H9 (cell line): ENCODE data around the gene OR5AC2. TPM values are rescaled to one million over a fixed set of nuclear protein-coding genes. Genes with fewer than 3 reads are reported as not detected.

Source experiments
- DNase-seq: peaks from one replicate; pipeline ENCODE4 v3.0.0-alpha.2; 2017
- H2AFZ ChIP-seq: one replicate; pipeline ENCODE4 v1.6.1; 2013; ENCODE audit warnings: mild to moderate bottlenecking, low read length, control low read depth, moderate library complexity
- H2AK5ac ChIP-seq: 2 replicates; pipeline ENCODE4 v1.6.1; 2013; ENCODE audit warnings: low read length, control low read depth, mixed read lengths; ENCODE audit not compliant: insufficient read length
- H2BK120ac ChIP-seq: one replicate; pipeline ENCODE4 v1.6.1; 2013; ENCODE audit warnings: low read depth, mild to moderate bottlenecking, low read length, control low read depth, inconsistent platforms; ENCODE audit not compliant: poor library complexity, severe bottlenecking
- H2BK12ac ChIP-seq: 2 replicates; pipeline ENCODE4 v1.6.1; 2013; ENCODE audit warnings: low read length, control low read depth, mixed read lengths, low read depth; ENCODE audit not compliant: insufficient read length
- H2BK15ac ChIP-seq: 2 replicates; pipeline ENCODE4 v1.6.1; 2013; ENCODE audit warnings: low read depth, low read length, control low read depth
- H2BK20ac ChIP-seq: one replicate; pipeline ENCODE4 v1.6.1; 2013; ENCODE audit warnings: low read depth, mild to moderate bottlenecking, low read length, control low read depth, inconsistent platforms; ENCODE audit not compliant: poor library complexity, severe bottlenecking
- H2BK5ac ChIP-seq: 2 replicates; pipeline ENCODE4 v1.6.1; 2013; ENCODE audit warnings: low read length, control low read depth, mixed read lengths; ENCODE audit not compliant: insufficient read length
- H3K14ac ChIP-seq: 2 replicates; pipeline ENCODE4 v1.6.1; 2013; ENCODE audit warnings: low read length, control low read depth; ENCODE audit not compliant: insufficient read depth
- H3K18ac ChIP-seq: 2 replicates; pipeline ENCODE4 v1.6.1; 2013; ENCODE audit warnings: low read depth, mild to moderate bottlenecking, mixed read lengths, low read length, control low read depth; ENCODE audit not compliant: insufficient read length
- H3K23ac ChIP-seq: 2 replicates; pipeline ENCODE4 v1.6.1; 2013; ENCODE audit warnings: low read length, control low read depth, mixed read lengths, low read depth; ENCODE audit not compliant: insufficient read length
- H3K23me2 ChIP-seq: 2 replicates; pipeline ENCODE4 v1.6.1; 2013; ENCODE audit warnings: low read depth, mild to moderate bottlenecking, mixed read lengths, low read length, control low read depth; ENCODE audit not compliant: insufficient read length, poor library complexity, severe bottlenecking
- H3K27ac ChIP-seq: 2 replicates; pipeline ENCODE4 v1.5.1; 2013; ENCODE audit warnings: low read length, control low read depth, mixed read lengths, low read depth; ENCODE audit not compliant: insufficient read length
- H3K27me3 ChIP-seq: 2 replicates; pipeline ENCODE4 v1.6.1; 2013; ENCODE audit warnings: low read length, control low read depth, inconsistent platforms; ENCODE audit not compliant: insufficient read depth
- H3K4ac ChIP-seq: 2 replicates; pipeline ENCODE4 v1.6.1; 2013; ENCODE audit warnings: low read depth, mild to moderate bottlenecking, control low read depth, inconsistent platforms, low read length, moderate library complexity
- H3K4me1 ChIP-seq: 2 replicates; pipeline ENCODE4 v1.6.1; 2013; ENCODE audit warnings: low read length, control low read depth, inconsistent platforms; ENCODE audit not compliant: insufficient read depth
- H3K4me2 ChIP-seq: 2 replicates; pipeline ENCODE4 v1.6.1; 2013; ENCODE audit warnings: low read length, control low read depth, mixed read lengths; ENCODE audit not compliant: insufficient read length, insufficient read depth
- H3K56ac ChIP-seq: 2 replicates; pipeline ENCODE4 v1.6.1; 2013; ENCODE audit warnings: low read depth, mild to moderate bottlenecking, mixed read lengths, low read length, control low read depth; ENCODE audit not compliant: insufficient read length
- H3K79me1 ChIP-seq: 2 replicates; pipeline ENCODE4 v1.6.1; 2013; ENCODE audit warnings: low read depth, mild to moderate bottlenecking, moderate library complexity, low read length, control low read depth, inconsistent platforms; ENCODE audit not compliant: insufficient read depth, poor library complexity, severe bottlenecking
- H3K79me2 ChIP-seq: 2 replicates; pipeline ENCODE4 v1.6.1; 2013; ENCODE audit warnings: low read length, control low read depth, inconsistent platforms; ENCODE audit not compliant: insufficient read depth
- H3K9ac ChIP-seq: 2 replicates; pipeline ENCODE4 v1.6.1; 2013; ENCODE audit warnings: low read length, control low read depth, mixed read lengths; ENCODE audit not compliant: insufficient read length; ENCODE audit errors: extremely low read depth
- H3K9me3 ChIP-seq: one replicate; pipeline ENCODE4 v1.6.1; 2013; ENCODE audit warnings: low read depth, low read length, inconsistent platforms; ENCODE audit not compliant: control insufficient read depth
- H3T11ph ChIP-seq: one replicate; pipeline ENCODE4 v1.6.1; 2013; ENCODE audit warnings: mild to moderate bottlenecking, low read length, control low read depth, inconsistent platforms
- H4K20me1 ChIP-seq: one replicate; pipeline ENCODE4 v1.6.1; 2013; ENCODE audit not compliant: control insufficient read depth, insufficient read length, insufficient read depth
- H4K5ac ChIP-seq: 2 replicates; pipeline ENCODE4 v1.6.1; 2013; ENCODE audit warnings: low read depth, mild to moderate bottlenecking, mixed read lengths, low read length, control low read depth; ENCODE audit not compliant: insufficient read length
- H4K8ac ChIP-seq: replicated peaks from 2 replicates; pipeline ENCODE4 v1.6.1; 2013; ENCODE audit warnings: low read length, control low read depth, mixed read lengths, low read depth; ENCODE audit not compliant: insufficient read length
- H4K91ac ChIP-seq: 2 replicates; pipeline ENCODE4 v1.6.1; 2013; ENCODE audit warnings: low read depth, mild to moderate bottlenecking, moderate library complexity, mixed read lengths, low read length, control low read depth; ENCODE audit not compliant: insufficient read length
- H3K27ac Mint-ChIP-seq, 3 experiments: 2 replicates in 2 of 3; 3 replicates in 1 of 3; pipeline ENCODE4 v1.8.0; 2020 to 2021; ENCODE audit warnings: mixed read lengths in 3 of 3, mild to moderate bottlenecking in 1 of 3, moderate library complexity in 1 of 3
- H3K27me3 Mint-ChIP-seq: 2 replicates; pipeline ENCODE4 v1.8.0; 2021; ENCODE audit warnings: low read depth, mild to moderate bottlenecking, moderate library complexity, mixed read lengths
- H3K36me3 Mint-ChIP-seq, 3 experiments: 2 replicates in 2 of 3; 3 replicates in 1 of 3; pipeline ENCODE4 v1.8.0; 2020 to 2021; ENCODE audit warnings: low read depth in 3 of 3, mixed read lengths in 3 of 3; ENCODE audit not compliant: insufficient read depth in 1 of 3
- H3K4me1 Mint-ChIP-seq, 2 experiments: 2 replicates each; pipeline ENCODE4 v1.8.0; 2020; ENCODE audit warnings: mixed read lengths in 2 of 2
- H3K4me3 Mint-ChIP-seq, 2 experiments: 2 replicates in 1 of 2; 3 replicates in 1 of 2; pipeline ENCODE4 v1.8.0; 2020 to 2021; ENCODE audit warnings: mild to moderate bottlenecking in 2 of 2, mixed read lengths in 2 of 2, moderate library complexity in 1 of 2
- H3K9me3 Mint-ChIP-seq, 2 experiments: 2 replicates in 1 of 2; 3 replicates in 1 of 2; pipeline ENCODE4 v1.8.0; 2020; ENCODE audit warnings: mild to moderate bottlenecking in 2 of 2, mixed read lengths in 2 of 2, moderate library complexity in 1 of 2
- WGBS: extraction: QIAGEN DNeasy Blood & Tissue Kit; methylation state at CpG from one replicate; pipeline ENCODE4 v1.1.7; 2013; ENCODE audit warnings: missing lambda C conversion rate, low lambda C conversion rate, mixed read lengths; ENCODE audit not compliant: insufficient read length; ENCODE audit errors: extremely low coverage; 5-methylcytosine and 5-hydroxymethylcytosine counted together
- total RNA-seq: library from RNA; stranded (reverse); gene quantifications from 2 replicates; pipeline ENCODE4 v1.2.1, GENCODE V29; 2021
- TF ChIP-seq, protein P1 (sequence below): fragments of 200-600 bp; sonication (generic); conservative IDR thresholded peaks from 3 replicates; pipeline ENCODE4 v1.8.0; 2021; ENCODE audit warnings: antibody characterized with exemption, mild to moderate bottlenecking

OR5AC2 gene
- total RNA-seq, 1 experiment from 2014 or later = not detected

DNA sequence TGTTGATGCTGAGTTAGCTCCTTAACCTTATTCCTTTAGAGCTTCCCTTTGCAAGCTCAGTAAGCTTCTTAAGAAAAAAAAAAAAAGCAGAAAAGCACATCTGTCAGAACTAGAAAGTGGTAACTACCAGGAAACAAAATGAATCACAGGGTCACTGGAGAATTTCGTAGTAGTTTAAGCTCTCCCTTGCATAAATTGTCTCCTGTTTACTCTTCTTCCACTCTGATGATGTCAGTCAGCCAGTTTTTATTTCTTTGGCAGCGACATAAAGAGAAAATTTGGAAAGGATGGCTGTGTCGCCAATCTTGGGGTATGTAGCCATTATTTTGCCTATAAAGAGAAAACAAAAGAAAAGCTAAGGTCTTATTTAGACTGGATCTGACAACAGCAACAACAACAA is 48.7 kb upstream of the OR5AC2 start:
- no CpG with 5 or more reads among the region's 3 CpGs for WGBS
- H2BK5ac ChIP-seq = no peak overlapping the region
- H2BK12ac ChIP-seq = no peak overlapping the region

More for the DNA sequence above, 48.7 kb upstream of the OR5AC2 start:
- no peak overlapping the region for H3K4ac ChIP-seq
- H3K79me1 ChIP-seq = no peaks in the 10 kb centered on the region
- no peaks in the 10 kb centered on the region for H4K20me1 ChIP-seq
- H3K23me2 ChIP-seq = no peaks in the 10 kb centered on the region
- no peaks in the 10 kb centered on the region for H3K79me2 ChIP-seq
- Mint-ChIP-seq H3K4me1 (peaks cover 13 to 17% of the 10 kb centered on the region in 2 experiments), H3K9me3 (peaks cover 3 to 9% of the 10 kb centered on the region in 2 experiments; a peak in 4 of 5 replicates), H3K36me3 (peaks cover 0 to 13% (median 0%) of the 10 kb centered on the region in 3 experiments; a peak in 2 of 7 replicates), H3K27ac (no peak overlapping the region), H3K27me3 (no peaks in the 10 kb centered on the region), H3K4me3 (no peak overlapping the region)
- H3K9ac ChIP-seq = no peak overlapping the region
- no peak overlapping the region for H4K8ac ChIP-seq
- H2AFZ ChIP-seq = no peak overlapping the region
- no peaks in the 10 kb centered on the region for H3K9me3 ChIP-seq
- no peak overlapping the region for H3K56ac ChIP-seq
- no peak overlapping the region for H3K18ac ChIP-seq
- H3K4me1 ChIP-seq = no peaks in the 10 kb centered on the region; the same call in 1 of the 2 replicates
- DNase-seq = no peak
- no peak overlapping the region for H3K23ac ChIP-seq
- H3K4me2 ChIP-seq = no peak overlapping the region
- no peak overlapping the region for H2BK120ac ChIP-seq
- H2AK5ac ChIP-seq = no peak overlapping the region
- H3K14ac ChIP-seq = no peak overlapping the region
- no peak overlapping the region for H2BK20ac ChIP-seq
- no peaks in the 10 kb centered on the region for H3K27me3 ChIP-seq
- H4K5ac ChIP-seq = no peak overlapping the region
- H2BK15ac ChIP-seq = no peak overlapping the region
- no peak overlapping the region for H3T11ph ChIP-seq
- TF ChIP-seq, protein P1, sequence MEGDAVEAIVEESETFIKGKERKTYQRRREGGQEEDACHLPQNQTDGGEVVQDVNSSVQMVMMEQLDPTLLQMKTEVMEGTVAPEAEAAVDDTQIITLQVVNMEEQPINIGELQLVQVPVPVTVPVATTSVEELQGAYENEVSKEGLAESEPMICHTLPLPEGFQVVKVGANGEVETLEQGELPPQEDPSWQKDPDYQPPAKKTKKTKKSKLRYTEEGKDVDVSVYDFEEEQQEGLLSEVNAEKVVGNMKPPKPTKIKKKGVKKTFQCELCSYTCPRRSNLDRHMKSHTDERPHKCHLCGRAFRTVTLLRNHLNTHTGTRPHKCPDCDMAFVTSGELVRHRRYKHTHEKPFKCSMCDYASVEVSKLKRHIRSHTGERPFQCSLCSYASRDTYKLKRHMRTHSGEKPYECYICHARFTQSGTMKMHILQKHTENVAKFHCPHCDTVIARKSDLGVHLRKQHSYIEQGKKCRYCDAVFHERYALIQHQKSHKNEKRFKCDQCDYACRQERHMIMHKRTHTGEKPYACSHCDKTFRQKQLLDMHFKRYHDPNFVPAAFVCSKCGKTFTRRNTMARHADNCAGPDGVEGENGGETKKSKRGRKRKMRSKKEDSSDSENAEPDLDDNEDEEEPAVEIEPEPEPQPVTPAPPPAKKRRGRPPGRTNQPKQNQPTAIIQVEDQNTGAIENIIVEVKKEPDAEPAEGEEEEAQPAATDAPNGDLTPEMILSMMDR = no peak
- no peak overlapping the region for H4K91ac ChIP-seq
- no peak overlapping the region for H3K27ac ChIP-seq
